Osteoblast (primary cell): ENCODE measurements around the gene CAPG. TPM values are rescaled to one million over a fixed set of nuclear protein-coding genes. Genes with fewer than 3 reads are reported as not detected.
A peak's percentile ranks its signal among the peaks of the same experiment; 100 is the strongest.

Source experiments
- DNase-seq: peaks from one replicate; pipeline ENCODE4 v3.0.0; 2011; ENCODE audit warnings: low spot score, mixed read lengths; ENCODE audit not compliant: insufficient read length; ENCODE audit errors: missing footprints
- H2AFZ ChIP-seq: 2 replicates; pipeline ENCODE4 v1.6.0; 2011; ENCODE audit warnings: mild to moderate bottlenecking, low read length
- H3K27ac ChIP-seq: 2 replicates; pipeline ENCODE4 v1.5.1; 2011; ENCODE audit warnings: mild to moderate bottlenecking, low read depth, low read length, moderate library complexity
- H3K27me3 ChIP-seq: 2 replicates; pipeline ENCODE4 v1.6.0; 2012; ENCODE audit warnings: mild to moderate bottlenecking, control low read depth, inconsistent platforms, low read length, moderate library complexity; ENCODE audit not compliant: insufficient read depth
- H3K36me3 ChIP-seq: 2 replicates; pipeline ENCODE4 v1.5.1; 2011; ENCODE audit warnings: mild to moderate bottlenecking, low read length, control low read depth, moderate library complexity; ENCODE audit not compliant: insufficient read depth
- H3K4me1 ChIP-seq: 2 replicates; pipeline ENCODE4 v1.5.1; 2011; ENCODE audit warnings: mild to moderate bottlenecking, low read length, control low read depth, moderate library complexity; ENCODE audit not compliant: insufficient read depth
- H3K4me2 ChIP-seq: 2 replicates; pipeline ENCODE4 v1.6.0; 2011; ENCODE audit warnings: mild to moderate bottlenecking, low read length; ENCODE audit not compliant: insufficient read depth
- H3K4me3 ChIP-seq: fragments of 200-600 bp; sonication (generic); 3 replicates; pipeline ENCODE4 v1.5.1; 2012; ENCODE audit warnings: mild to moderate bottlenecking, low read length, inconsistent platforms; ENCODE audit not compliant: insufficient read depth
- H3K79me2 ChIP-seq: 2 replicates; pipeline ENCODE4 v1.6.0; 2012; ENCODE audit warnings: mild to moderate bottlenecking, low read length, control low read depth, inconsistent platforms; ENCODE audit not compliant: insufficient read depth
- H3K9me3 ChIP-seq: 2 replicates; pipeline ENCODE4 v1.5.1; 2011; ENCODE audit warnings: low read depth, low read length, control low read depth
- H4K20me1 ChIP-seq: 2 replicates; pipeline ENCODE4 v1.6.0; 2012; ENCODE audit warnings: mild to moderate bottlenecking, low read length, control low read depth; ENCODE audit not compliant: insufficient read depth
- total RNA-seq: library from RNA; depleted of rRNA; stranded (reverse); fragments of >200 nt; gene quantifications from 2 replicates; pipeline ENCODE4 v1.2.3, GENCODE V29; 2012
- TF ChIP-seq, protein P1 (sequence below): IDR thresholded peaks from 2 replicates; pipeline ENCODE4 v1.5.1; 2011; ENCODE audit warnings: mild to moderate bottlenecking, low read depth, low read length, moderate library complexity; ENCODE audit errors: extremely low read depth

The CAPG gene
- total RNA-seq, 1 donor, result 140 TPM

DNA sequence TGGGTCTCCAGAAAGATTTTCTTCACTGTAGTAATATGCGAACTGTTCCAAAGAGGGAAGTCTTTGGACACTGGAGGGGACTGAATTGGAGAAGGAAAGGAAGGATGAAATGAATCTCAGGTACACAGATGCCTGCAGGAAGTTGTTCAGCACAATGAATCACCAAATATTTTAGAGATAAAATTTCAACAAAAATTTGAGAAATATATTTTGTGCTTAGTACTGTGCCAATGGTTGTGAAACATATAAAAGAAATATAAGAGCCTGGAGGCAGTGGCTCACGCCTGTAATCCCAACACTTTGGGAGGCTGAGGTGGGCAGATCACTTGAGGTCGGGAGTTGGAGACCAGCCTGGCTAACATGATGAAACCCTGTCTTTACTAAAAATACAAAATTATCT lies 52.4 kb downstream of the CAPG start:
- peaks cover 49% of the 10 kb centered on the region for H3K79me2 ChIP-seq

DNA sequence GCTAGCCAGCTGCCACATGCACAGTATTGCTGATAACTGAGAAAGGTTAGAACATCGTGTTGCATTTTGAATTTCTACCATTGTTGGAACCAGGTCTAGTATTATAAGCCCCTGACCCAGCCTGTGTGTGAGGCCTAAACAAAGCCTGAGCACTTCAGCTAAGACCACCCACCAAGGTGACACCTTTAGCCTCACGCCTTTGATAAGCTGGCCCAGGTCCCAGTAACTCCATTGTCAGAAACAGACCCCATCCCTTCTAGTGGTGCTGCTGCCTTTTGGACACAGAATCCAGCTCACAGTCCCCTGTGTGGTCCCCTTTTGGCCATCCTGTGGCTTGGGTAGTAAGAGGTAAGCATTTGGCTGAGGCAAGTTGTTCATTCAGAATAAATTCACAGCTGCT lies 54.0 kb downstream of the CAPG start:
- no peak overlapping the region for H3K27ac ChIP-seq
- TF ChIP-seq, protein P1, sequence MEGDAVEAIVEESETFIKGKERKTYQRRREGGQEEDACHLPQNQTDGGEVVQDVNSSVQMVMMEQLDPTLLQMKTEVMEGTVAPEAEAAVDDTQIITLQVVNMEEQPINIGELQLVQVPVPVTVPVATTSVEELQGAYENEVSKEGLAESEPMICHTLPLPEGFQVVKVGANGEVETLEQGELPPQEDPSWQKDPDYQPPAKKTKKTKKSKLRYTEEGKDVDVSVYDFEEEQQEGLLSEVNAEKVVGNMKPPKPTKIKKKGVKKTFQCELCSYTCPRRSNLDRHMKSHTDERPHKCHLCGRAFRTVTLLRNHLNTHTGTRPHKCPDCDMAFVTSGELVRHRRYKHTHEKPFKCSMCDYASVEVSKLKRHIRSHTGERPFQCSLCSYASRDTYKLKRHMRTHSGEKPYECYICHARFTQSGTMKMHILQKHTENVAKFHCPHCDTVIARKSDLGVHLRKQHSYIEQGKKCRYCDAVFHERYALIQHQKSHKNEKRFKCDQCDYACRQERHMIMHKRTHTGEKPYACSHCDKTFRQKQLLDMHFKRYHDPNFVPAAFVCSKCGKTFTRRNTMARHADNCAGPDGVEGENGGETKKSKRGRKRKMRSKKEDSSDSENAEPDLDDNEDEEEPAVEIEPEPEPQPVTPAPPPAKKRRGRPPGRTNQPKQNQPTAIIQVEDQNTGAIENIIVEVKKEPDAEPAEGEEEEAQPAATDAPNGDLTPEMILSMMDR, result no peak
- peaks cover 42% of the 10 kb centered on the region for H3K36me3 ChIP-seq
- no peak overlapping the region for H3K4me3 ChIP-seq
- no peak overlapping the region for H2AFZ ChIP-seq
- peaks cover 4% of the 10 kb centered on the region for H4K20me1 ChIP-seq
- peaks cover 58% of the 10 kb centered on the region for H3K79me2 ChIP-seq
- H3K27me3 ChIP-seq, result no peaks in the 10 kb centered on the region
- DNase-seq, result no peak
- peaks cover 13% of the 10 kb centered on the region for H3K4me1 ChIP-seq
- no peak overlapping the region for H3K4me2 ChIP-seq
- no peaks in the 10 kb centered on the region for H3K9me3 ChIP-seq

More for the DNA sequence above, 52.4 kb downstream of the CAPG start:
- H3K27me3 ChIP-seq, result no peaks in the 10 kb centered on the region
- no peaks in the 10 kb centered on the region for H3K9me3 ChIP-seq
- H2AFZ ChIP-seq, result no peak overlapping the region
- H4K20me1 ChIP-seq, result peaks cover 2% of the 10 kb centered on the region
- DNase-seq, result no peak
- peaks cover 13% of the 10 kb centered on the region for H3K4me1 ChIP-seq
- no peak overlapping the region for H3K27ac ChIP-seq
- TF ChIP-seq, protein P1, result no peak
- peaks cover 44% of the 10 kb centered on the region for H3K36me3 ChIP-seq
- no peak overlapping the region for H3K4me2 ChIP-seq
- H3K4me3 ChIP-seq, result no peak overlapping the region

DNA sequence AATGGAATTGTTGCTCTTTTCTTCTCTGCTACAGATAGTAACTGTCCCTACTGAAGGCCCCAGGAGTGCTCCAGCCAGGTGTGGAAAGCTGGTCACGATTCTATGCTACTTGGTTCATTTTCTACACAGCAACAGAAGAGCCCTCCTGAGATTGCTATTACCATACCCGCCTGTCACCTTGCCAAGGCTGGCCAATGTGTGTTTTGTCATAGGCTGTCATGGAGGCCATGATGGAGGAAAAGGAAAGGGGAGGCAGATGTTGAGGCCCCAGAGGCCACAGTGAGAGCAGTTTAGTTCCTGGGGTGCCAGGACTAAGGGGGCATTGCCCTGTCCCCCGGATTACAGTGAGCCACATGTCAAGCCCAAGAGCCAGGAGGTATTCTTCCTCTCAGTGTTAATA lies 54.6 kb downstream of the CAPG start:
- DNase-seq, result no peak
- Histone ChIP-seq H3K79me2 (peaks cover 58% of the 10 kb centered on the region), H3K4me1 (peaks cover 13% of the 10 kb centered on the region), H3K27me3 (no peaks in the 10 kb centered on the region), H3K27ac (peak overlapping the region; percentile 92), H3K9me3 (no peaks in the 10 kb centered on the region), H3K4me3 (peak overlapping the region; percentile 94), H4K20me1 (peaks cover 4% of the 10 kb centered on the region), H3K4me2 (peak overlapping the region; percentile 96), H3K36me3 (peaks cover 48% of the 10 kb centered on the region), H2AFZ (peak overlapping the region; percentile 99)
- TF ChIP-seq, protein P1, result no peak

DNA sequence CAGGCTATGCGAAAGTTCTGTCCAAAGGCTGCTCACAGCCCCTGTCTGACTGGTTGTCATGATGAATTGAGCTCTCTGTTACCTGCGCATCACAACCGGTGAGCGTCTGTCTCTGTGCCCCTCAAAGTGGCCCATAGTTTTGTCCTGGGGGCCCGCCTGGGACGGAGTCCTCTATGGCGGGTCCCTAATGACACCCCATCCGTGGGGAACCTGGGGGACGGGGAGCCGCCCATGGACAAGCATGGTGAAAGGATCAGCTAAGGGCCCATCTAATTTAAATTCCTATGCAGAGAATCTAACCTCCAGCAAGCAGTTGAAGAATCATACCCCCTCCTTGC lies 55.1 kb downstream of the CAPG start:
- peaks cover 58% of the 10 kb centered on the region for H3K79me2 ChIP-seq
- H2AFZ ChIP-seq, result peak overlapping the region; percentile 99

More for the DNA sequence above, 55.1 kb downstream of the CAPG start:
- H3K27ac ChIP-seq, result peak overlapping the region; percentile 92
- H3K27me3 ChIP-seq, result no peaks in the 10 kb centered on the region
- TF ChIP-seq, protein P1, result no peak
- H3K4me3 ChIP-seq, result peak overlapping the region; percentile 94
- H3K4me2 ChIP-seq, result peak overlapping the region; percentile 96
- DNase-seq, result no peak
- peaks cover 49% of the 10 kb centered on the region for H3K36me3 ChIP-seq
- H3K9me3 ChIP-seq, result no peaks in the 10 kb centered on the region
- peaks cover 4% of the 10 kb centered on the region for H4K20me1 ChIP-seq
- peaks cover 13% of the 10 kb centered on the region for H3K4me1 ChIP-seq
